Measurements from ENCODE around the gene CTNNBIP1.

Gene CTNNBIP1

GRCh38 chr1:9942399-9942938 lies 32.4 kb upstream of the CTNNBIP1 start:
- no peak for TF ChIP-seq TAF1 (IDR thresholded peaks at IDR 0.05; ENCODE audit: borderline replicate concordance, insufficient read depth, low read length)
- TF ChIP-seq POLR2AphosphoS5 (IDR thresholded peaks at IDR 0.05; ENCODE audit: low read depth, low read length), result no peak
- TF ChIP-seq SIN3A (IDR thresholded peaks at IDR 0.05; ENCODE audit: borderline replicate concordance, insufficient read depth, low read length), result no peak
- no peak for TF ChIP-seq REST (IDR thresholded peaks at IDR 0.05; ENCODE audit: insufficient read depth in 1 of 2, low read depth in 2 of 2, low read length in 2 of 2)
- no peak for TF ChIP-seq FOXP2 (optimal IDR thresholded peaks at IDR 0.05; ENCODE audit: borderline replicate concordance, extremely low read depth, extremely low read length, insufficient read depth)

- TF ChIP-seq REST (IDR thresholded peaks at IDR 0.05; ENCODE audit: insufficient read depth in 1 of 2, low read depth in 2 of 2, low read length in 2 of 2) (no peak), POLR2AphosphoS5 (IDR thresholded peaks at IDR 0.05; ENCODE audit: low read depth, low read length) (no peak), FOXP2 (optimal IDR thresholded peaks at IDR 0.05; ENCODE audit: borderline replicate concordance, extremely low read depth, extremely low read length, insufficient read depth) (no peak), SIN3A (IDR thresholded peaks at IDR 0.05; ENCODE audit: borderline replicate concordance, insufficient read depth, low read length) (no peak), TAF1 (IDR thresholded peaks at IDR 0.05; ENCODE audit: borderline replicate concordance, insufficient read depth, low read length) (no peak)
Observed at GRCh38 chr1:9929431-9930385, 19.6 kb upstream of the CTNNBIP1 start.

- TF ChIP-seq SIN3A (IDR thresholded peaks at IDR 0.05; ENCODE audit: borderline replicate concordance, insufficient read depth, low read length), result no peak
Observed at GRCh38 chr1:9927259-9927658, 17.2 kb upstream of the CTNNBIP1 start.

- TF ChIP-seq TAF1 (IDR thresholded peaks at IDR 0.05; ENCODE audit: borderline replicate concordance, insufficient read depth, low read length), result no peak
Observed at GRCh38 chr1:9922342-9922741, 12.3 kb upstream of the CTNNBIP1 start.

GRCh38 chr1:9920606-9921005 lies 10.5 kb upstream of the CTNNBIP1 start:
- TF ChIP-seq REST (IDR thresholded peaks at IDR 0.05; ENCODE audit: insufficient read depth in 1 of 2, low read depth in 2 of 2, low read length in 2 of 2) (no peak), TAF1 (IDR thresholded peaks at IDR 0.05; ENCODE audit: borderline replicate concordance, insufficient read depth, low read length) (no peak), POLR2AphosphoS5 (IDR thresholded peaks at IDR 0.05; ENCODE audit: low read depth, low read length) (no peak), SIN3A (IDR thresholded peaks at IDR 0.05; ENCODE audit: borderline replicate concordance, insufficient read depth, low read length) (no peak), FOXP2 (optimal IDR thresholded peaks at IDR 0.05; ENCODE audit: borderline replicate concordance, extremely low read depth, extremely low read length, insufficient read depth) (no peak)

GRCh38 chr1:9917901-9918300 lies 7.8 kb upstream of the CTNNBIP1 start:
- TF ChIP-seq FOXP2 (optimal IDR thresholded peaks at IDR 0.05; ENCODE audit: borderline replicate concordance, extremely low read depth, extremely low read length, insufficient read depth) (no peak), TAF1 (IDR thresholded peaks at IDR 0.05; ENCODE audit: borderline replicate concordance, insufficient read depth, low read length) (no peak)
